ENCODE measurements around the gene SLC15A1. TPM values are rescaled to one million over a fixed set of nuclear protein-coding genes. Genes with fewer than 3 reads are reported as not detected.

The SLC15A1 gene
- total and polyA plus RNA-seq, 2 experiments from 2014 or later, result 7.5 to 18.7 TPM

GRCh38 chr13:98693756-98694155 is 58.7 kb downstream of the SLC15A1 start:
- 78% methylated on average over 1 of the region's 1 CpG for WGBS (ENCODE audit: low lambda C conversion rate, missing lambda C conversion rate)
- TF ChIP-seq CTCF (IDR thresholded peaks at IDR 0.05; ENCODE audit: poor library complexity) (no peak), EZH2phosphoT487 (IDR thresholded peaks at IDR 0.05; ENCODE audit: low read depth, severe bottlenecking, unreplicated experiment) (no peak), EZH2 (IDR thresholded peaks at IDR 0.05; ENCODE audit: borderline replicate concordance) (no peak)
- no peaks in the 10 kb centered on the region for H4K20me1 ChIP-seq (ENCODE audit: insufficient read depth, poor library complexity, severe bottlenecking)

GRCh38 chr13:98691360-98691759 is 61.1 kb downstream of the SLC15A1 start:
- Histone ChIP-seq H3K4me2 (no peak overlapping the region), H4K20me1 (ENCODE audit: insufficient read depth, poor library complexity, severe bottlenecking) (no peaks in the 10 kb centered on the region), H3K9me3 (ENCODE audit: low read depth) (no peaks in the 10 kb centered on the region), H3K4me3 (no peak overlapping the region), H3K27me3 (no peaks in the 10 kb centered on the region), H2AFZ (no peak overlapping the region), H3K4me1 (ENCODE audit: insufficient read depth) (no peaks in the 10 kb centered on the region), H3K9me2 (replicated peaks; ENCODE audit: insufficient read depth) (no peaks in the 10 kb centered on the region), H3K79me2 (no peaks in the 10 kb centered on the region), H3K36me3 (replicated peaks; ENCODE audit: insufficient read depth, low read depth) (no peaks in the 10 kb centered on the region), H3K27ac (no peak overlapping the region)
- 91% methylated on average over 4 of the region's 4 CpGs for WGBS (ENCODE audit: low lambda C conversion rate, missing lambda C conversion rate)
- no peak for TF ChIP-seq CTCF (IDR thresholded peaks at IDR 0.05; ENCODE audit: poor library complexity)
- no peak for TF ChIP-seq EZH2phosphoT487 (IDR thresholded peaks at IDR 0.05; ENCODE audit: low read depth, severe bottlenecking, unreplicated experiment)
- TF ChIP-seq EZH2 (IDR thresholded peaks at IDR 0.05; ENCODE audit: borderline replicate concordance), result no peak
- no peak for DNase-seq (ENCODE audit: low spot score)

More at GRCh38 chr13:98693756-98694155, 58.7 kb downstream of the SLC15A1 start:
- Histone ChIP-seq H3K36me3 (replicated peaks; ENCODE audit: insufficient read depth, low read depth) (no peaks in the 10 kb centered on the region), H3K27me3 (no peaks in the 10 kb centered on the region), H3K9me3 (ENCODE audit: low read depth) (no peaks in the 10 kb centered on the region), H3K4me2 (no peak overlapping the region), H2AFZ (no peak overlapping the region), H3K4me3 (no peak overlapping the region), H3K4me1 (ENCODE audit: insufficient read depth) (no peaks in the 10 kb centered on the region), H3K27ac (no peak overlapping the region), H3K9me2 (replicated peaks; ENCODE audit: insufficient read depth) (no peaks in the 10 kb centered on the region), H3K79me2 (no peaks in the 10 kb centered on the region)
- no peak for DNase-seq (ENCODE audit: low spot score)

- no peak overlapping the region for H2AFZ ChIP-seq
- no peak overlapping the region for H3K4me3 ChIP-seq
- H3K27ac ChIP-seq, result no peak overlapping the region
- H3K27me3 ChIP-seq, result no peaks in the 10 kb centered on the region
- no peaks in the 10 kb centered on the region for H4K20me1 ChIP-seq (ENCODE audit: insufficient read depth, poor library complexity, severe bottlenecking)
- H3K79me2 ChIP-seq, result no peaks in the 10 kb centered on the region
- WGBS (ENCODE audit: low lambda C conversion rate, missing lambda C conversion rate), result 75% methylated on average over 15 of the region's 15 CpGs
- H3K4me1 ChIP-seq (ENCODE audit: insufficient read depth), result no peaks in the 10 kb centered on the region
- H3K4me2 ChIP-seq, result no peak overlapping the region
- DNase-seq (ENCODE audit: low spot score), result no peak
- H3K9me3 ChIP-seq (ENCODE audit: low read depth), result no peaks in the 10 kb centered on the region
- H3K9me2 ChIP-seq (replicated peaks; ENCODE audit: insufficient read depth), result no peaks in the 10 kb centered on the region
- no peak for TF ChIP-seq CTCF (IDR thresholded peaks at IDR 0.05; ENCODE audit: poor library complexity)
- no peak for TF ChIP-seq EZH2 (IDR thresholded peaks at IDR 0.05; ENCODE audit: borderline replicate concordance)
- TF ChIP-seq EZH2phosphoT487 (IDR thresholded peaks at IDR 0.05; ENCODE audit: low read depth, severe bottlenecking, unreplicated experiment), result no peak
- H3K36me3 ChIP-seq (replicated peaks; ENCODE audit: insufficient read depth, low read depth), result no peaks in the 10 kb centered on the region
Observed at GRCh38 chr13:98690348-98691022, 62.0 kb downstream of the SLC15A1 start.

Measured in hepatocyte (in vitro differentiated cells).